ENCODE data around the gene TWIST2. TPM values are rescaled to one million over a fixed set of nuclear protein-coding genes. Genes with fewer than 3 reads are reported as not detected.

Gene TWIST2
- total RNA-seq, 2 donors from 2014 or later = 1.9 TPM; not detected in 1

GRCh38 chr2:238949710-238950345 is 101.9 kb downstream of the TWIST2 start:
- H3K27ac ChIP-seq (ENCODE audit: low read depth, low read length) = no peak overlapping the region
- H3K9ac ChIP-seq (ENCODE audit: extremely low read depth, low read length, poor library complexity, severe bottlenecking) = no peak overlapping the region
- no peak overlapping the region for H3K4me3 ChIP-seq (ENCODE audit: low read length)
- H3K4me1 ChIP-seq (ENCODE audit: control insufficient read depth, insufficient read depth, low read length) = no peaks in the 10 kb centered on the region
- no peak overlapping the region for H3K4me3 Mint-ChIP-seq
- no peaks in the 10 kb centered on the region for H3K4me1 Mint-ChIP-seq
- H3K27me3 ChIP-seq (ENCODE audit: control insufficient read depth, insufficient read depth, low read length, poor library complexity, severe bottlenecking) = no peaks in the 10 kb centered on the region
- H3K27me3 Mint-ChIP-seq (ENCODE audit: insufficient read depth) = no peaks in the 10 kb centered on the region
- no peaks in the 10 kb centered on the region for H3K36me3 ChIP-seq (ENCODE audit: control insufficient read depth, insufficient read depth, low read length)
- no peaks in the 10 kb centered on the region for H3K36me3 Mint-ChIP-seq (ENCODE audit: low read depth)
- no peak for TF ChIP-seq CTCF (conservative IDR thresholded peaks at IDR 0.05)
- H3K9me3 ChIP-seq (ENCODE audit: control insufficient read depth, low read length) = no peaks in the 10 kb centered on the region
- peak; percentile 19 for DNase-seq
- H3K27ac Mint-ChIP-seq = no peak overlapping the region
- no peaks in the 10 kb centered on the region for H3K9me3 Mint-ChIP-seq
- WGBS, 2 experiments (ENCODE audit: insufficient coverage in 1 of 2, insufficient read length in 1 of 2) = 87 to 95% methylated on average over 9 to 10 of the region's 10 CpGs

- Histone ChIP-seq H3K27ac (ENCODE audit: low read depth, low read length) (no peak overlapping the region), H3K36me3 (ENCODE audit: control insufficient read depth, insufficient read depth, low read length) (no peaks in the 10 kb centered on the region), H3K4me1 (ENCODE audit: control insufficient read depth, insufficient read depth, low read length) (no peaks in the 10 kb centered on the region), H3K4me3 (ENCODE audit: low read length) (no peak overlapping the region), H3K27me3 (ENCODE audit: control insufficient read depth, insufficient read depth, low read length, poor library complexity, severe bottlenecking) (no peaks in the 10 kb centered on the region), H3K9me3 (ENCODE audit: control insufficient read depth, low read length) (no peaks in the 10 kb centered on the region), H3K9ac (ENCODE audit: extremely low read depth, low read length, poor library complexity, severe bottlenecking) (no peak overlapping the region)
- H3K27ac Mint-ChIP-seq = no peak overlapping the region
- TF ChIP-seq CTCF (conservative IDR thresholded peaks at IDR 0.05) = no peak
- WGBS, 2 experiments (ENCODE audit: insufficient coverage in 1 of 2, insufficient read length in 1 of 2) = 96 to 97% methylated on average over 11 to 13 of the region's 13 CpGs
- H3K4me3 Mint-ChIP-seq = no peak overlapping the region
- DNase-seq = peak; percentile 30
- H3K27me3 Mint-ChIP-seq (ENCODE audit: insufficient read depth) = no peaks in the 10 kb centered on the region
- H3K4me1 Mint-ChIP-seq = no peaks in the 10 kb centered on the region
- no peaks in the 10 kb centered on the region for H3K36me3 Mint-ChIP-seq (ENCODE audit: low read depth)
- no peaks in the 10 kb centered on the region for H3K9me3 Mint-ChIP-seq
Observed at GRCh38 chr2:238950551-238950950, 102.7 kb downstream of the TWIST2 start.

GRCh38 chr2:238952261-238952919 is 104.5 kb downstream of the TWIST2 start:
- Histone ChIP-seq H3K36me3 (ENCODE audit: control insufficient read depth, insufficient read depth, low read length) (no peaks in the 10 kb centered on the region), H3K27ac (ENCODE audit: low read depth, low read length) (no peak overlapping the region), H3K9ac (ENCODE audit: extremely low read depth, low read length, poor library complexity, severe bottlenecking) (no peak overlapping the region), H3K27me3 (ENCODE audit: control insufficient read depth, insufficient read depth, low read length, poor library complexity, severe bottlenecking) (no peaks in the 10 kb centered on the region), H3K4me3 (ENCODE audit: low read length) (no peak overlapping the region), H3K9me3 (ENCODE audit: control insufficient read depth, low read length) (no peaks in the 10 kb centered on the region), H3K4me1 (ENCODE audit: control insufficient read depth, insufficient read depth, low read length) (no peaks in the 10 kb centered on the region)
- no peaks in the 10 kb centered on the region for H3K9me3 Mint-ChIP-seq
- peak; percentile 10 for DNase-seq
- H3K4me1 Mint-ChIP-seq = no peaks in the 10 kb centered on the region
- H3K27me3 Mint-ChIP-seq (ENCODE audit: insufficient read depth) = no peaks in the 10 kb centered on the region
- no peak overlapping the region for H3K27ac Mint-ChIP-seq
- WGBS, 2 experiments (ENCODE audit: insufficient coverage in 1 of 2, insufficient read length in 1 of 2) = 90 to 100% methylated on average over 4 to 5 of the region's 5 CpGs
- TF ChIP-seq CTCF (conservative IDR thresholded peaks at IDR 0.05) = no peak
- H3K36me3 Mint-ChIP-seq (ENCODE audit: low read depth) = no peaks in the 10 kb centered on the region
- no peak overlapping the region for H3K4me3 Mint-ChIP-seq

Data from endodermal cell (in vitro differentiated cells).